GM19397 (cell line): ENCODE measurements around the gene AHNAK.
"Not testable (repeated sequence)": the region's sequence is repeated elsewhere in the genome, so short reads cannot be mapped to it uniquely, and the experiment has no call there.

Source experiments
- ATAC-seq: cut with Tn5 transposase; IDR thresholded peaks from one replicate; pipeline ENCODE4 v1.9.1; 2021; ENCODE audit warnings: mild to moderate bottlenecking, moderate library complexity; ENCODE audit not compliant: unreplicated experiment

AHNAK gene

DNA sequence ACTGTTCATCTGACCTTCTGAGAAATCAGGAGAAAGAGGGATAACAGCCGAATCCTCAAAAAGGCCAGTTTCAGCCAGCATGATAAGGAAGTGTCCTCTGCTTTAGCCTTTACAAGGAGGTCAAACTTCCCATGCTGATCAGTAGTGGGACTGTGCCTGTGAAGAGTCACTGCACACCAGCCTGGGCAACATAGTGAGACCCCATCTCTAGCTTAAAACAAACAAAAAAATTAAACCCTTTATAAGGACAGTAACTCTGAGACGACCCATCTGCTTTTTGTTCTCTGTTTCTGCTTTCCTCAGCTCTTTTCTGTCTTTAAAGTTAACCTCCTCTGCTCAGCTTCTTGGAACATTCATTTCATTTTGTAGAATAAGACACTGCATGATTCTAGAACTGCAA, 78.0 kb downstream of the AHNAK start:
- no peak for ATAC-seq

DNA sequence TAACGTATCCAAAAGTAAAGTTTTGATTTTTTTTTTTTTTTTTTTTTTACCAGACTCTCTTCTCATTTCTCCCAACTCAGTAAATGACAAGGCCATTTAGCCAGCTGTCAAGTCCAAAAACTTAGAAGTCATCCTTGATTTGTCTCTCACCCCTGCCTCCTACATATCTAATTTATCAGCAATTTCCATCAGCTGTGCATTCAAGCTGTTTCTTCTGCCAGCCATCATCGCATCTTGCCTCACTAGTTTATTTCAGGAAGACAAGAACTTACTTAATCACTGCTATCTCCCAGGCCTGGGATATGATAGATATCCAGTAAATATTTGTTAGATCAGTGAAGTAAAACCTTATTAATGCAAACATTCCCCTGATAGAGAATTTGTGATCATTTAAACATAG, 80.2 kb downstream of the AHNAK start:
- no peak for ATAC-seq

DNA sequence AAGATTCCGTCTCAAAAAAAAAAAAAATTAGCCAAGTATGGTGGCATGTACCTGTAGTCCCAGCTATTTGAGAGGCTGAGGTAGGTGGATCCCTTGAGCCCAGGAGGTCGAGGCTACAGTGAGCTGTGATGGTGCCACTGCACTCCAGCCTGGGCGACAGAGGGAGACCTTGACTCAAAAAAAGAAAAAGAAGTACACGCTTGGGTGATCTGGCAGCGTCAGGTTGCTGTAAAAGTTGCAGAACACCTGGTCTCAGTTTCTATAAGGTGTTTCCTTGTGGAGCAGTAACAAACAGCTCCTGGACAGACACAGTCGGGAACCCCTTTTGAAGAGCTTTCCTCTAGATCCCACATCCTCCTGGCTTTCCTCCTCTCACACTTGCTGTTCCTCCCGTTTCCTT, 82.0 kb downstream of the AHNAK start:
- no peak for ATAC-seq

DNA sequence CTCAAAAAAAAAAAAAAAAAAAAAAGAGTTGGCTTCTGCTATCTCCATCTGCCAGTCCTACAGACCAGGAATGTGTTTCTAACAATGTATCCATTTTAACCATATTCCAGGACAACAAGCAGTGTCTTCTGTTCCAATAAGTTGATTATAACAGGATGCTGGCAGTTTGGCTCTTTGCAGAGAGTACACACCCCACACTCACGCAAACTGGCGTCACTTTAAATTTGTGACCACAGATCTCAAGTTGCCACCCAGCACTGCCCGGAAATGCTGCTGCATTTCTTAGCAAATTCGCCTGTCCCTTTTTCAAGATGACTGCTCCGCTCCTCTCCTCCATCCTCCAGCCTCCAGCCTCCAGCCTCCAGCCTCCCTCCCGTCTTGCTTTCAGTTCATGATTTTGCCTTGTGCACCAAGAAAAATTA, 83.5 kb downstream of the AHNAK start:
- ATAC-seq: no peak

DNA sequence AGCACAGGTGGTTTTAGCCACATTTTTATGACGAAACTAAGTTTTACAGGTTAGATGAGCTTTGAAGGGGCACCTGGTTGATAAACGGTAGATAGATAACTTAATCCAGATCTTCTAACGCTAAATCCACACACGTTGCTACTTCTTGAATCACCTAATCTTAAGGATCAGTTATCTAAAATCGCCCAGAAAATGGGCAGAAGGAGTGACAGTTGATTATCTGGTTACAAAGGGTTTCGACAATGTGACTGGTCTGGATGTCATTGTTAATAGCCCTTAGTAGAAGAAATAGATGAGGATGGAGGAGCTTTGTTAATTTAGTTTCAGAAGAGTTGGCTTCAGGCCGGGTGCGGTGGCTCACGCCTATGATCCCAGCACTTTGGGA, 84.1 kb downstream of the AHNAK start:
- ATAC-seq: no peak

DNA sequence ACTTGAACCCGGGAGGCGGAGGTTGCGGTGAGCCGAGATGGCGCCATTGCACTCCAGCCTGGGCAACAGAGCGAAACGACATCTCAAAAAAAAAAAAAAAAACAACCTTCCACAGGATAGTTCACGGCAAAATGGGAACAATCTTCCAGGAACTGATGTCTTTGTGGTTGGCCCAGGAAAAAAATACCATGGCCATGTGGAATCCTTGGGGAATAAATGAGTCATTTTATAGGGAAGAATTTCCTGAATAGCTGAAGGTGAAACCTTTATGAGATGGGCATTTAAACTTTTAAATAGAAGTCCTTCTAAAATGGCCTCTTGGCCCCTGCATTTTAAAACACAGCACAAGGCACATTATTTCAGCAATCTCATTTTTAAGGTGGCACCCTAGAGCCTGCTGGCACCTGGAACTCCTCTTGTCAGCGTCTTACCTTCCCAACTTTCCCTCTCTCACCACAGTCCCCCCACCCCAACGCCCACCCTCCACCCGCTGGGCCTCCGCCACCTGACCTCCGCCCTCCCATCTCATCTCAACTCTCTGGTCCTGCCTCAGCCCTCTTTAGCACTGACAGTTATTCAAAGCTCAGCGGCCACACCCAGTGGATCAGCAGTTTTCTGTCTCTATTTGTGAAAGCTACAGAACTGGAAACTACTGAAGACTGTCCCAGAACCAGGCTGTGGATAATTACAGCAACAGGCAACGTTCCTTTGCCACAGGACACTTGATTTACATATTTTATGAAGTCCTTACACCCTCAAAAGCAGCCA, 84.7 kb downstream of the AHNAK start:
- no peak for ATAC-seq

DNA sequence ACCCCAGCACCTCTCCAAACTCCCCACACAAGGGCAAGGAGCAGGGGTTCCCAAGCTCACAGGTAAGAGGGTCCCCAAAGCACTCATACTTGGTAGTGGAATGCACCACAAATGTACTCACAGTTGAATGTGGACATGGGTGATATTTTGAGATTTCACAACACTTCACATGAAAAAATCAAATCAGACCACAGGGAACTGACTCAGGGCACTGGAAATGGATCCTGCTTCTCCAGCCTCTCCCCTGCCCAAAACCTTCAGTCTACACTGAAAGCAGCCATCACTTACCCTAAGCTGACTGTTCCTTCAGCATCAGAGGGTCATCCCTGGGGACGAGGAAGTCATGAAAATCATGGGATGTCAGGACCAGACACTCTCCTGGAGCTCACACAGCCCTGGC, 87.5 kb downstream of the AHNAK start:
- ATAC-seq: no peak

DNA sequence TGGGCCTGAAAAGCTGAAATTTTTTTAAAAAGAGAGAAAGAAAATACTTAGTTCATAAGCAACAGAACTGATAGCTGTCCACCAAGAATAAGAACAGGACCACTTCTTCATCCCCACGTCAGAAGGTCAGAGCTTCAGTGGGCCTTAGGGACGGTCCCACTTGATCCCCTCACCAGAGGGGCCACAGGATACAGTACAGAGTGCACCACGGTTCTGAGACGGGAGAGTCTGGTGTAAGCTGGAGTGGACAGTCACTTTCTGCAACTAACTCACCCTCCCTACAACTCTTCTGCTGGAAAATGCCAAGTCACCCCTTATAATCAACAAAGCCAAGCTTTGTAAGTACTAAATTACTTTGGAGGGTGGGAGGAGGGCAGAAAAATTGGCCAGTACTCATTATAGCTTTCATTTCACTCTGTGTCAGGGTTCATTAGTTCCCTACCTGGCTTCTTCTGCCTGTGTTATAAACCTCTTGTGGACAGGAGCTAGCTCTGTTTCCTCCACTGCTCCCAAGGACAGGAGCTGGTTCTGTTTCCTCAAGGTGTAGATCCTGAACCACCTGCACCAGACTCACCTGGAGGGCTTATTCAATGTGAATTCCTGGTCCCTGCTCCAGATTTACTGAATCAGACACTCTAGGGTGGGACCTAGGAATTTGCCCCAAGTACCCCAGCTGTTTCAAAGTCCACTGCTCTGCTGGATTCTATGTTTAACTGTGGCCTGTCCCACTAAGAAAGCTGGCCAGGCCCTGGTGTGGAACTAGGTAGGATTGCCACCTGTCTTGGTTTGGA, 88.2 kb downstream of the AHNAK start:
- ATAC-seq: no peak

DNA sequence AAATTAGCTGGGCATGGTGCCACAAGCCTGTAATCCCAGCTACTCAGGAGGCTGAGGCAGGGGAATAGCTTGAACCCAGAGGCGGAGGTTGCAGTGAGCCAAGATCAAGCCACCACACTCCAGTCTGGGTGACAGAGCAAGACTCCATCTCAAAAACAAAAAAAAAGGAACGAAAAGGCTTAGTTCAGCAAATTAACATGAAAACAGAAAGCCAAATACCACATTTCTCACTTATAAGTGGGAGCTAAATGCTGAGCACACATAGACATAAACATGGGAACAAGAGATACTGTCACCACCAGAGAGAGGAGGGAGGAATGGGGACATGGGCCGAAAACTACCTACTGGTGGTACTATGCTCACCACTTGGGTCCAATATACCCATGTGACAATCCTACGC, 89.1 kb downstream of the AHNAK start:
- ATAC-seq: no peak

DNA sequence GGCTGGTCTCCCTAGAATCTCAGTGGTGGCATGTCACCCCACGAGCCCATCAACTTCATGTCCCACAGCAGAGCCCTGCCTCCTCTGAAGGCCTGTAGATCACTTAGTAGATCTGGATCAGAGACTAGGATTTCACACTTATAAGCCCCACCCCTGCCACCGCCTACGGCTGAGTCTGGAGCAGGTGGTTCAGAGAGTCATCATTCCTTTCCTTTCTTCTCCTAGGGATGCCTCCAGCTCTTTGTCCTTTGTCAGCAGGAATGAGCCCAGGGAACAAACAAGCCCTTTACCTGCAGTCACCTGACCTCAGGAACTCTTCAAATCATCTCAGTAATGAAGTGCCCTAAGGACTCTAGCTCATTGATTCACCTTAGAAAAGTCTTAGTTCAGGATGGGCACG, 90.0 kb downstream of the AHNAK start:
- ATAC-seq: no peak

DNA sequence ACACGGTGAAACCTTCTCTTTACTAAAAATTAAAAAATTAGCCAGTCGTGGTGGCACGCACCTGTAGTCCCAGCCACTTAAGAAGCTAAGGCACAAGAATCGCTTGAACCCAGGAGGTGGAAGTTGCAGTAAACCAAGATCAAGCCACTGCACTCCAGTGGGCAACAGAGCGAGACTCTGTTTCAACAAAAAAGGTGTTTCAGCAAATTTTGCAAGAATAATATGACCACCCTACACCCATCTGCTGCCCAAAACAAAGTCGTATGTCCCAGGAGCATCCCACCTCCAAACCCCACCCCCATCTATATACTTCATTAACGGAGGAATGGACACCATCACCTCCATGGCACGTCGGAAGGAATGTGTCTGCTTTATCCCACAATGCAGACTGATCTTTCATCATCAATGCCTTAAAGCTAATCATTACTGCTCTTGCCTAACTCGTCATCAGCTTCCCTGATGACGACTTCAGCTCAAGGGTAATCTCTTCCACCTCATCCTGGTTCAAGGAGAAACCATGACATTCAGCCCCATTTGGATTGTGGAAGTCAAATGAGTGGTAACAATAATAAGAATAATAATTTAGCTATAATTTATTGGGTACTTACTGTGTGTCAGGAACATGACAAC, 93.7 kb downstream of the AHNAK start:
- no peak for ATAC-seq

DNA sequence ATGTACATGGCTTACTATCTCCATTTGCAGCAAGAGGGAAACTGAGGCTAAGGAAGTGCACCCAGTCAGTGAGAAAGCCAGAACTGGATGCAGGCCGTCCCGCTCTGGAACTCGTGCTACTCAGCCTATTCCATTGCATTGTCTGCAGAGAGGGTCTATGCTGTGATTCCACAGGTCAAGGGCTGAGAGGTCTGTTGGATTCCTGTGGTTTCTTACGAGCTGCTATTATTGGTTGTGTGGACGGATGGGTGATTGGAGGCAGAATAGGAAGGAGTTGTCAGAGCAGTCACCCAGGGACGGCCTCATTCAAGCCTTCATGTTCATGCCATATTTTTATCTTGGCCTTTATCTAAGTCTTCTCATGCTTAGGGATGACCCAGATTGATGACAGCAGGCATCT, 94.3 kb downstream of the AHNAK start:
- ATAC-seq: no peak

DNA sequence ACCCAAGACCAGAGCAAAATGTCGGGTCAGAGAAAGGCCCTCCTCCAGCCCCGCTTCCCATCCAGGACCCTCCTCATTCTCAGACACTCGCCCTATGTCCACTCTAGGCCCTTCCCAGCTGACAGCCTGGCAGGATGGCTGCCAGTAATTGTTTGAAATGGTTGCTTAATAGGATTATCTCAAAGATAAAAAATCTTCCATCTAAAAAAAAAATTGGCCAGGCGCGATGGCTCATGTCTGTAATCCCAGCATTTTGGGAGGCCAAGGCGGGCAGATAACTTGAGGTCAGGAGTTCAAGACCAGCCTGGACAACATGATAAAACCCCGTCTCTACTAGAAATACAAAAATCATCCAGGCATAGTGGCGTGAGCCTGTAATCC, 95.4 kb downstream of the AHNAK start:
- ATAC-seq: no peak

DNA sequence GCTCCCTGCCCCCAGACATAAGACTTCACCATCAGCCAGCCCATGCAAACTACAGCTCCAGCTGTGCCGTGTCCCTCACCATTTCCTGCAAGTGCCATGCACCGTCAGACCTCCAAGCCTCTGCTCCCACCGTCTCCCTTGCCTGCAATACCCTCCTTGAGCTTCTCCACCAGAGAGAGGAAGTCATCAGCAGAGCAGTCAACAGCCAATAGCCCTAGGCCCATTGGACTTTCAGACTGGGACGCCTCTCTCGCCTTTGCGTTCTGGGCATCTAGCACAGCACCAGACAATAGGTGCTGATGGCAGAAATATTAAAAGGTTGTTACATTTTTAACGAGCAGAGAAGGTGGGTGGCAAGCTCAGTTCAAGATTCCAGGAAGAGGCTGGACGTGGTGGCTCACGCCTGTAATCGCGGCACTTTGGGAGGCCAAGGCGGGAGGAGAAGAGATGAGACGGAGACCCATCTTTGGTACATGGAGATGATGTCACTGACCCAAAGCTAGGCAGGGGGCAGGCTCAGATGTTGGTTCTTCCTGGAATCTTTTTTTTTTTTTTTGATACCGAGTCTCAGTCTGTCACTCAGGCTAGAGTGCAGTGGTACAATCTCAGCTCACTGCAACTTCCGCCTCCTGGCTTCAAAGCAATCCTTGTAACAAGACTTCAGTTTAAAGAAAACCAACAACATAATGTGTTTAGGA, 95.9 kb downstream of the AHNAK start:
- no peak for ATAC-seq

DNA sequence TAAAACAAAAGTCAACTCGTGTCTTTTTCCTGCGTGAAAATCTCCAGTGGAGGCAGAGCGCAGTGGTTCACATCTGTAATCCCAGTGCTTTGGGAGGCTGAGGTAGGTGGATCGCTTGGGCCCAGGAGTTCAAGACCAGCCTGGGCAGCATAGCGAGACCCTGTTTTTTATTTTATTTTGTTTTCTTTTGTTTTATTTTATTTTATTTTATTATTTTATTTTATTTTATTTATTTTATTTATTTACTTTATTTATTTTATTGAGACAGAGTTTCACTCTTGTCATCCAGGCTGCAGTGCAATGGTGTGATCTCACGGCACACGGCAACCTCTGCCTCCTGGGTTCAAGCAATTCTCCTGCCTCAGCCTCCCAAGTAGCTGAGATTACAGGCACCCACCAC, 96.7 kb downstream of the AHNAK start:
- ATAC-seq: not testable (repeated sequence)

DNA sequence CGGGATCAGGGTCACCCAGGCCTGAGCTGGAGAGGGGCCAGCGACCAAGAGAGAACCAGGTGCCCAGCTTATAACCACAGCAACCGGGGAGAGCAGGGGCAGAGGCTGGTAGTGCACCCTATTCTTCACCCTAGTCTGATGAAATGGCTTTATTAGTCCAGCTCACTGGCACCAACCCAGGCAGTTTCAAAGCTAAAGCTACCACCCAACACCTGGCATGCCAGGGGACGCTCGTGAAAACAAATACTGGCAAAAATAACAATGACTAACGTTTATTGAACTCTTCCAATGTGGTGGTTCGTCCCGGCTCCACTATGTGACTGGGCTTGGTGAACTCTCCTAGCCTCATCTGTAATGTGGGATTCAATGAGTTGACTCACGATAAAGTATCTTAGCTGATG, 97.2 kb downstream of the AHNAK start:
- ATAC-seq: no peak

DNA sequence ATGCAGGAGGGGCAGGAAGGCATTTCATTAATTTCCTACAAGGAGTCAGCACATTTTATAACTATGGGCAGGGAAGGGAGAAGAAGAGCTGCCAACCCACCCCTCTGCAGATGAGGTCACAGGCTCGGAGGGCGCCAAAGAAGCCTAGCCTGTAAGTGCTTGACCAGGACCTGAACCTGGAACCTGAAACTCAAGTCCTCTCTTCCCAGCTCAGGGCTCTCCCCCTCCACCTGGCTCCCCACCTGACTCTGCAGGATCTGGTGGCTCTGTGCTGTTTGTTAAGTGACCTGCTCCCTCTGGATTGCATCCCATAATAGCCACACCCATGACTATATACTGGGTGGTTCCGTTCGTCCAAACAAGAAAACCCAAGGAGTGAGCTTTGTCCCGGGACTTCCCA, 100.5 kb downstream of the AHNAK start:
- no peak for ATAC-seq

DNA sequence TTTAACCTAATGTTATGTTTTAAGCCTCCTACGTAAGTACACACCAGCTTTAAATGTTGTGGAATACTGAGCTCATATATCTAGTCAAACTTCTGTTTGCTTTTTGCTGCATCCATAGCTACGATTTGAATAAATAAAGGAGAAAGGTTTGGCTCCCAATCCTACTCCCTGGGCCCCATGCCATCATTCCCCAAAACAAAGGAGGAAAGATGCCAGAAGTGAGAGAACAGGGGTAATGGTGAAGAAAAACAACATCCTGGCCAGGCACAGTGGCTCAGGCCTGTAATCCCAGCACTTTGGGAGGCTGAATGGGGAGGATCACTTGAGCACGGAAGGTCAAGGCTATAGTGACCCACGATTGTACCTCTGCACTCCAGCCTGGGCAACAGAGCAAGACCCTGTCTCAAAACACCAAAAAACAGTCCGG, 101.3 kb downstream of the AHNAK start:
- ATAC-seq: no peak

DNA sequence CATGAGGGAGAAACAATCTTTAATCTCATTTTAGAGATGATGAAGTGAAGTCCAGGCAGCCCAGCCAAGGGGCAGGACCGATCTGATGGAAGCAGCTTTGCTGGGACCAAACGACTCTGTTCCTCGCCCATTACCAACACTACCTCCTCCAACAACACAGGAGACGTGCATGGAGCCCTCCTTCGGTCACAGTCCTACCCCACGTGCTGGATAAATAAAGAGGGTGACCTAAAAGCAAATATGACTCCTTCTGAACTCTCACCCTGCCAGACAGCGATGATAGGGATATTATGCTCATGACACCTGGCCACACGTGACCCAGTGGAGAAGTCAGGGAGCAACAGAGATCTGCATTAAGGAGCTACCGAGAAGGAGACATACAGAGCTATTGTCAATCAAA, 101.8 kb downstream of the AHNAK start:
- no peak for ATAC-seq

DNA sequence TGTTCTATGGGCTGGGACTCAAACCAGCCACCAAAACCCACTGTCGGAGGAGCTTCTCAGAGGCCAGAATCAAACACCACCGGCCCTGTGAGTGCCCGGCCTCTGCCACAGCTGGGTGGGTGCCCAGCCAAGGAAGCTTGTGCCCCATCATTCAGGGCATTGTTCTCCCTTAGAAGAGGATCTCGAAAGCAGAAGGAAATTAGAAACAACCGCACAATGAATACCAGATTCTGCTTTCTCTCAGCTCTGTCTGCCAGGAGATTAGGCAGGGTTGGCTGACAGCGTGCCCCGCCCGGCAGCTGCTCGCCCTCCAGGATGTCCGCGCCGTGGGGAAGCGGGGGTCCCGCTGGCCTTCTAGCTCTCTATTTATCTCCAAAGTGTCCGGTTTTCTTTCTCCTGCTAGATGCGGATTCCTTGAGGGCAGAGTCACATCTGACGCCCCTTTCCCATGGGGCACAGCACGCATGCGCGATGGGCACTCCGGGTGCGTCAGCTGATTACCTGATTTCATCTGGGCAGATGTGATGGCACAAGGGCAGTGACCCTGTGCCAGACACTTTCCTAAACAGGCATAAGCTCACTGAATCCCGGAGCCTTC, 102.3 kb downstream of the AHNAK start:
- ATAC-seq: no peak
